HS-5 (cell line): ENCODE measurements around the gene KBTBD12.
A peak's percentile ranks its signal among the peaks of the same experiment; 100 is the strongest.

Experiments
- DNase-seq: peaks from one replicate; pipeline ENCODE4 v3.0.0-alpha.2; 2012; ENCODE audit warnings: low read depth

KBTBD12 gene

DNA sequence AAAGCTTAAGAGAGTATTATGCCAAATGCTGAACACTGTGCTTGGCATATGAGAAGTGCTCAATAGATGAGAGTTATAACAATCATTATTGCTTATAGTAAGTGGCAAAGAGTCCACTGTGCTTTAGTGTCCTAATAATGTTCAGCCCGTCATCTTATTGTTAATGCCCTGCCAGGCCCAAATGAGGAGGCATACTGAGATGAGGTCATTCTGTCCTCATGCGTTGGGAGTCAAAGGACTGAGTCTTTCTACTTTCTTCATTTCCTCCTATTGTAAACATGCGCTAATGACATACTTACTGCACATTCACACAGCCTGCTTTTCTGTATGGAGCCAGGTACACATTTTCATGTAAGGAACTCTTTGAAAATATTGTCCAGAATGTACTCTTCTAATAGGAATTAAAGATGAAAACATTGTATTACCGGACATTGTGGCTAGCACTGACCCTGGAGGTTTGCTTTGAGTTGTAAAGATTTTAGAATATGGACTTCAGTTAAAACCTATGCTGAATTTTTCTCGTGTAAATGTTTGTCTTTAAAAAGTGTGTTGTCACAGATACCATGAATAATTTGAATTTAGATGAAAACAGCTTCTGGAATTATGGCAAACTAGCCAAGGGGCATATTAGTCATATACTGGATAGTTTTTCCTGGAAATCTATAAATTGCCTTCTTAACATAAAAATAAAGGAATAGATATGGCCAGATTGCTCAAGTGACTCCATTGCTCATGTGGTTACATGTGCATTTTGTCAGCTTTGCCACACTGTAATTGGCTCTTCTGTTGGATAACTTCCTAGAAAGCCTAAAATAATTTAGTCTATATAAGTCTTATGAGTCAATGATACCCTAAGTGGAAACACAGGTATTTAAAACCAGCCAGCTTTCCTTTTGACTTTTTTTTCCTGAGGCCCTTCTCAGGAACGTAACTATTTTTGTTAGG lies 38.3 kb downstream of the KBTBD12 start:
- DNase-seq: peak; percentile 33

DNA sequence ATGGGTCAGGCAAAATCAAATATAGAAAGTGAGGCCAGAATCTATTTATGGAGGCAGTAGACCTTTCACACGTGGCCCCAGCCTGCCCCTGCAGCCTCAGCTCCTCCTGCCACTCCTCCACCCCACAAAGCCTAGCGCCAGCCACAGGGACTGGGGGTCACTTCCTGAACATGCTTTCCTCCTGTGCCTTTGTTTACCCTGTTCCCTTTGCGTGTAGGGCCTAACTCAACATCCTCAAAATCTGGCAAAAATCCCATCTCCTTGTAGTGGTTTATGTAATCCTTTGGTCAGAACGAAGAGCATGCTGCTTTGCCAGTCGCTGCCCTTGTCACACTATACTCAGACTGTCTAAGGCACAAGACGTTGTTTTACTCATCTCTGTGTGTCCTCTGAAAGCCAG lies 39.6 kb downstream of the KBTBD12 start:
- DNase-seq: no peak

DNA sequence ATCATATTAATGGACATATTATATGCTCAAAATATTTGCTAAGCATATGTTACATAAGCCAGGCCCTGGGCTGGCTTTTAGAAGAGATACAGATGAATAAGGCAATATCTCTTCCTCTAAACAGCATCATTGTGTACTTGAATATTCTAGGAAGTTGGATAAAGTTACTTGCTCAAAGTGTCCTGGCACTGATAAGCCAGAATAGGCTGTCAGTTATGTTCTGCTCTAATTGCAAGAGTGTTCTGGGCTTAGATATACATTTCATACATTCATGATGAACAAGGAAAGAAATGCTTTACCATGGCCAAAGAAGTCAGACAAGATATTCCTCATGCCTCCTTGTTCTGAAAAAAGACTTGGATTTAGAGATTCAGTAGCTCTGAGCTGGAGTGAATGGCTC lies 40.7 kb downstream of the KBTBD12 start:
- DNase-seq: no peak

DNA sequence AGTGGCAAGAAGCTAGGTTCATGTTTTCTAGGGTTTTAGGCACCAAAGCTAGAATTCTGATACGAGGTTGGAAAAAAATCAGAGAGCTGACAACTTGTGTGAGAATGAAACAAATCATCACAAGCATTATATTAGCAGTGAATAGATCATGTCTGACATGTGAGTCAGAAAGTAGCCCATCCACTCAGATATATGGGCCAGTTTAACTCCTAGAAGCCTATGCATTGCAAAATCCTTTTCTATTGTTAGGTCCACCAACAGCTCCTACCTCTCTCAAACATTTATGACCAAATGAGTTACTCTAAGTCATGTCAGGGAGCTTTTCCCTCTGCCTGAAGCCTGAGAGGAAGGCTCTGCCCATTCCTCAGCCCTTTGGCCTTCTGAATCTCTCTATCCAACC lies 44.0 kb downstream of the KBTBD12 start:
- DNase-seq: no peak

DNA sequence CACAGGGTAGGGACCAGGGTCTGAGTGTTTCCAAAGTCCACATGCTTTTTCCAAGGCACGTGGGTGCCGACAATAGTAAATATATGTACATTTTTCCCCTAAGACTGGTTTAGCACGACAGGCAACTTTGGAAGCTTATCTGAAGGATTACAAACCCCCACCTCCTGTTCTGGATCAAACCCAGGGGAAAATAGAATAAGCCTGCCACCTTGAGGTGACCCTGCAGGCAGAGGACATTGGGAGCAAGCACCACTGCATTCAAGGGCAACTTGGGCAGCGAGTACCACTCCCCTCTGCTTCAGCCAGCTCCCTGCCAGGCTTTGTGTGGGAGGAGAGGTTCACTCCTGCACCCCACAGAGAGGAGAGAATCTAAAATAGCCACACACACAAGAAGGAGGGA lies 44.8 kb downstream of the KBTBD12 start:
- no peak for DNase-seq

DNA sequence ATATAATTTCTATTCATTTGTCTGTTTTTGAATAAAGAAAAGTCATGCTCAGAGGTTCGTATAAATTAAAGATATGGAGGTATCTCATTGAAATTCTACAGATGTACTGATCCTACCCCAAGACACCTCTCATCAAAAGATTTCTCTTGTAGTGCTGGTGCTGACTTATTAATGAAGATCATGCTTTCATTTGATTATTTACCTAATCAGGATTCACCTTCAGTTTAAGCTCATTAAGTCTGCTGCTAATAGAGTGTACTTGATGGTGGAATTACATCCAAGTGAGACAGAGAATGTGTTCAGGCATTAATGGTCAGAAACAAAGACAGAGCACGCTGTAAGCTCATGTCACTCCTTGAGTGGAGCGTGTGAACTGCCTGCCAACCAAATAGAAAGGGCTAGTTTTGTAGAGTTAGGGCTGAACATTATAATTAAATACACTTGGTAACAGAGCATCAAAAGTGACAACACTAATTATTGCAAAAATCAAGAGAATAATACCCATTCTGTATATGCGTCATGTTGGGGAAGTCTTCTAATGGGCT lies 45.5 kb downstream of the KBTBD12 start:
- no peak for DNase-seq

DNA sequence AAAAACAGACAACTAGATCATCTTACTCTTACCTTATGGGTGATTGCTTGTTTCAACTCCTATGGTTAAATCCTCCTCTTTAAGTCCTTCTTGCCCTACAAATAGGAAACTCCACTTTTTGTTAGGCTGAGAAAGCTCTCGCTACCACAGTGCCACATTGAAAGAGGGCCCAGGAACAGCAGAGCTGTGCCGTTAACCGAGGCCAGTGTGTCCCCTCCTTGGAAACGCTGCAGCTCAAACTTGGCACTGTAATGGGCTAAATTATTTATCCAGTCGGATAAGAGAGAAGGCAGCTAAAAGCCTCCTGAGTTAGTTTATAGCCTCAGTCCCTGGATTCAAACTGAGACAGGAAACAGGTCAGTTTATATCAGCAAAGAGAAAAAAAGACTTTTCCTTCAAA lies 46.1 kb downstream of the KBTBD12 start:
- DNase-seq: no peak

DNA sequence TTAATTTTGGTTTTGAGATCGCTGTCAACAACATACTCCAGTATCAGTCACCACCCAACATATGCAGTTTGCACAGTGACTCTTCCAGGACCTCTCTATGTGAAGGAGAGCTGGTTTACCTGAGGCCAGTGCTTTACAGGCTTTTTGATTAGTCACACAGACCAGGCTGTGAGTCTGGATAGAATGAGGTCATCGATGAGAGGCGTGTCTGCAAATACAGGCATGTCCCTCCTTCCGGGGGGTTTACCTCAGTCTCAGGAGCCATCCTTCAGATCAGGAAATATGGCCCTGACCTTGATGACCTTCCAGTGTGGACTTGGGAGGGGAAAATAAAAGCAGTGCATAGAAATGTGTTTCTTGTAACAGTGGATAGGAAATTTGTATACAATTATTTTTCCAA lies 46.9 kb downstream of the KBTBD12 start:
- no peak for DNase-seq

DNA sequence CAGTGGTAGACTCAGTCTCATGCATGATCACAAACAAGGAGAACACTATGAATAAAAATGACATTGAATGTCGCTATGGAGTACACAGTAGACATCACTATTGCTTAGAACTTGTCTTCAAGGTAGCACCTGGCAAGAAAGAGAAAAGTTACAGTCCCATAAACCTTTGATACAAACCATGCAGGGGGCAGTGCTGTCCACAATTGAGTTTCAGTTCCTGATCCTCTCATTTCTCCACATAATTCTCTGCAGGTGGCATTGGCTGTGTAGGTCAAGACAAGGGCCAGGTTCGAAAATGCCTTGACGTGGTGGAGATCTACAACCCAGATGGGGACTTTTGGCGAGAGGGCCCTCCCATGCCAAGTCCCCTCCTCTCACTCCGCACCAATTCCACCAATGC lies 47.9 kb downstream of the KBTBD12 start:
- DNase-seq: no peak

DNA sequence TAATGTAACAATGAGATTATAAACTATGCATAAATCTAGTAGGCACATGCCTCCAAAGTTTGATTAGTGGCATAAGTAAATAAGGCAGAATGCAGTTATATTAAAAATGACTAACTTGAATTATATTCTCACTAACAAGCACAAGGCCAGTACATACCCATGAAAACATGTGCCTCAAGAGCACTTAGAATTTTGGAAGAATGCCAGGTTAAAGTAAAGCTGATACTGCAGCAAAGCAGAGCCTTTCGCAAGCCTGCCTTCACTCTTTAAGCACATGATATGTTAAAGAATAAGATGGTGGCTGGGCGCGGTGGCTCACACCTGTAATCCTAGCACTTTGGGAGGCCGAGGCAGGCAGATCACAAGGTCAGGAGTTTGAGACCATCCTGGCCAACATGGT lies 49.0 kb downstream of the KBTBD12 start:
- no peak for DNase-seq

DNA sequence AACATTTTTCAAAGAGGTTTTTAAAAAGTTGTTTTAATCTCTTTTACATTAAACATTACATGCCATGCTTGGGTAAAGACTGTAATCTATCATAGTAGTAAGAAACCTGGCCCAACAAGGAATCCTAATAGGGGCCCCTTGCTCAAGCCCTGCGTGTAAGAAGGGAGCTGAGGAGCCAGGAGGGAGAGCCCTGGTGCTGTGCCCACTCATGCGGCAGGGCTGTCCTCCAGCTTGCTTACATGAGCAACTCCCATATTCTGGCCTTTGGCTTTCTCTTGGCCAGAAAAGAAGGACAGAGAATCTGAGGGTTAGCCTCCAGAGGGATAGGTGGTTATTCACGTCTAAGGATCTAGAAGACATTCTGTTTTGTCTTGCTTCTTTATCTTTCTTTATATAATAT lies 49.8 kb downstream of the KBTBD12 start:
- DNase-seq: no peak

DNA sequence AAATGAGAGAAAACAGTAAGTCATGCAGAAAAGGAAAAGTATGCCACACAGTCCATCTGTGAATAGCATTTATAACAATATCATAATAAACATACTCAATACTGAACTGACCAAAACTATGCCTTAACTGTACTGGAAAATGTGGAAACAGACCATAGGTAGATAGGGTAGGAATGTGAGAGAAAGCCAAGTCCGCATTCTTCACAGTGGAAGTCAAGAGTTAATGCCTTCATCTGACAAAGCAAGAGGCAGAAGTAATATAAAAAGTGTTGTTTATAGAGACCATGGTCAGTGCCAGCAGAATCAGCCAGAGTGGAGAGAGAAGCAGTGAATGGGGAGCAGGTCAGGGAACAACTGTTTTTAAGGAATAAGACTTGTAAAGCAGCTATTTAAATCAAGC lies 52.3 kb downstream of the KBTBD12 start:
- DNase-seq: no peak

DNA sequence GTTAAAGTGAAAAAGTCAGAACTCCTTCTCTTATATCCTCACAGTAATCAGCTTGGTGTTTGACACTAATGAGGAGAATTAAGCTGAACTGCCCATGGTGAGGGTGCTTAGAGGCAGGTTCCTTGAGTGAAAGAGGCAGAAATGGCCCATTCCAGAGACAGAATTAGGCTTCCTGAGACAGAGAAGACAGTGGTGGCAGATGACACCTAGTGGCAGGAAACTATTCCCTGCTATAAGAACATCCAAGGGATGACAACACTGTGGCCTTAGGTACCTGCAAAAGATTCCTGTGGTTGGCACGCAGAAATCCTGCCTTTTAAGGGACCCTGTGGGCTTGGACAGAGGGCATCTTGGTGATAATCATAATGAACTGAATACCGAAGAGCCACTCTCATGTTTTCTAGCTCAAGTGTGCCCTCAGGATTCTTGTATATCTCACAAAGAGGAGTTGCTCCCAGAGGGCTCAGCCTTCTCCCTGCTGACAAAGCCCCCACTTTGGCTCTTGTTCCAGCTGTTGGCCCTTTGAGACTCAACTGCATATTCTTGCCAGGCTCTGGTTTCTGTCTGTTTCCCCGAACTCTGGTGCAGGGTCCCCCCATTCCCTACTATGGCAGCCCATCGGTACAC lies 56.0 kb downstream of the KBTBD12 start:
- no peak for DNase-seq

DNA sequence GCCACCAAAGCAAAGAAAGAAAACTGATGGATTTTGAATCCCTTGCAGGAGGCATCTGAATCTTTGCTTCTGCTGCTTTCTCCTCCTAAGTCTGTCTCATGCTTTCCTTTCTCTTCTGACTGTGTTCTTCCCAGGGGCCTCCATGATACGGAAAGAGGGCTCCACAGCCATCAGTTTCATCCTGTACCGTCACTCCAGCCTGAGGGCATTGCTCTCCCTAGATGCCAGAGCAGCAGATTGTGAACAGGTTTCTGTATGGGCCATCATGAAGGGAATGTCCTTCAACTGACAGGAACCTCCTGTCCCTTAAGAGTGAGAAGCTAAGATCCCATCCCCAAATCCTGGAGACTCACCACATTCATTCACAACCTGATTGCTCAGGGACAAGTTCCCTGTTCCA lies 59.2 kb downstream of the KBTBD12 start:
- no peak for DNase-seq

DNA sequence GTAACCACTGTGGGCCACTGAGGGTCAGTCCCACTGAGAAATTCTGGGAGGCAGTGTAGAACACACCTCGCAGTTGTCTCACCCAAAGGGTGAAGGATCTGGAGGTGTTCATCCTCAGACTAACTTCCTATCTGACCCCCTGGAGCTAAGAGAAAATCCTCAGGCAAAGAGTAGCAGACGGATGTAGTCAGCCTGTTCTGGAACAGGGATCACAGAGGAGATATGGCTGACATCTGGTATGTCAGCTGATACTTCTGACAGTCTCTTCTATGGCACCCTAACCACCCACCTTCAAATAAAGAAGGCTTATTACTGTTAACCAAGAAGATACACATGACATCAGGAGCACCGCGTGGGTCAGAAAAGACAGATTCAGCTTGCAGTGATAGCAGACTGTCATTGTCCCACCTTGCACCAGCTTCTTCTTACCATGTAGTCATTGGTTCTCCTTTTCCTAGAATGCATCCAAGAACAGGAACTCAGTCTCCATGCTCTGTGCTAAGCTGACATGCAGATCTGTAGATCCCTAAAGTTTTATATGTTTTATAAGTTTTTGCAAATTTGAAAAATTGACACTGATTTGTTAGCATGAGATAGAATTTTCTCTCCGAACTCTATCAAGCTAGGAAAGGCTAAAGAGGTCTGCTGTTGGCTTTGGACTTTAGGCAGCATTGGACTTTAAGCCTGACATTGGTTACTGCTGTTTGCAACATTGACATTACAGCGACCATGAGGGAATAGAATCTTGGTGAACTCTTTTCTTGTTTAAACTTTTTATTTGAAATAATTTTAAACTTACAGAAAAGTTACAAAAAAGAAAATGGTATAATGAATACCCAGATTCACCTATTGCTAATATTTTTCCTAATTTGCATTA lies 60.4 kb downstream of the KBTBD12 start:
- no peak for DNase-seq

DNA sequence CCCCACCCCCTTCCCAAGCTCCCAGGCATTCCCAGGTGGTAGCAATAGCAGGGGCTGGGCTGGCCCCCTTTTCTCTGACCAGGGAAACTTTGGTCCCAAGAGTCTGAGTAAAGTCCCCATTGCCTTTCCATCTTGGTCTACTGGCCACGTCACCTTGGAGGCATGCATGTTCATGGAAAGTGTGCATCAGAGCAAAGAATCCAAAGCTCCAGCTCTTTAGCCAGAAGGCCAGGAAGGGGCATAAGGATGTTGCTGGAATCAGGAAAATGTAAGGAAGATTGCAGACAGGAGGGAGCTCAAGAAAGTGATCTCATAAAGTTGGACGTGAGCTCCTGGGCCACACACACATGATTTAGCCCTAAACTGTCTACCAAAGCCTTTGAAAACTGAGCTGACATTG lies 63.6 kb downstream of the KBTBD12 start:
- DNase-seq: no peak

DNA sequence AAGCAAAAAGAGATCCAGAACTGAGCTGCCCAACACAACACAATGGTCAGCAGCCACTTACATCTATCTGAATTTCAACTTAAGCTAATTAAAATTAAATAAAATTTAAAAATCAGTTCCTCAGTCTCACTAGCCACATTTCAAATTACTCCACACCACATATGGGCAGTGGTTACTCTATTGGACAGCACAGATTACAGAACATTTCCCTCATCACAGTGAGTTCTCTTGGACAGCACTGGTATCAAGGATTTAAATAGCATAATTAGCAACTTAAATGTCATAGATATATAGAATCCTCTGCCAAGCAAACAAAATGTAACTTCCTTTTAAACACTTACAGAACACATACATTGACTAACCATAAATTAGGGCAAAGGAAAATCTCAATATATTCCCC lies 64.4 kb downstream of the KBTBD12 start:
- DNase-seq: no peak

DNA sequence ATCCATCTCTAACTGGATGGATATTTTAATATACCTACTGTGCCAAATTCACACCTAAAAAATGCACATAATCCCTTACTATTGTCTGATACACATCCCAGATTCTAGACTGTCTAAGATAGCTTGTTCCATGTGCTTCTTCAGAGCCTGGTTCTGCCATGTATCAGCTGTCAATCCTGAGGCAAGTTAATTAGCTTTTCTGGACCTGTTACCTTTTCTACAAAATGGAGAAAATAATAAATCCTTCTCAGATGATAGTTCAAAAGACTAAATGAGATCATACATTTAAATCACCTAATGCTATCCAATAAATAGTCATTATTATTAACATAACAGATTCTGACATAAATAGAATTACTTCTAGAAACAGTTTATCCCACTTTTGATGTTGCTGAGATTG lies 66.1 kb downstream of the KBTBD12 start:
- no peak for DNase-seq

DNA sequence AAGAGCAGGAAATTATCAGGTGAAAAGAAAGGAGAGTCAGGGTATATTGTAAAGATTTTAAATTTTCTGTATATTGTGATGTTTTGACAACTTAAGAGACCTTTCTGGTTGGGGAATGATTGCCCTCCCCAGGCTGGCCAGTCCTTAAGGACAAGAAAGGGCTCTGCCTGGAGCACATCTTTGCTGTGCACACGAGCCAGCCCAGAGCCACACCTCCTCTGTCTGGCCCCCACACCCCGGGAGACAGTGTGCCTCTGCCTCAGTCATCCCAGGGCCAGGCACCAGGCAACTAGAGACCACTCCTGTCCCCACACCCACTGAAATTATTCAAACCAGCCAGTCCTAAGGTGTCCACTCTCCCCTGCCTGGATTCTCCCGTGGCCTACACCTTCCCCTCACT lies 67.1 kb downstream of the KBTBD12 start:
- DNase-seq: no peak

DNA sequence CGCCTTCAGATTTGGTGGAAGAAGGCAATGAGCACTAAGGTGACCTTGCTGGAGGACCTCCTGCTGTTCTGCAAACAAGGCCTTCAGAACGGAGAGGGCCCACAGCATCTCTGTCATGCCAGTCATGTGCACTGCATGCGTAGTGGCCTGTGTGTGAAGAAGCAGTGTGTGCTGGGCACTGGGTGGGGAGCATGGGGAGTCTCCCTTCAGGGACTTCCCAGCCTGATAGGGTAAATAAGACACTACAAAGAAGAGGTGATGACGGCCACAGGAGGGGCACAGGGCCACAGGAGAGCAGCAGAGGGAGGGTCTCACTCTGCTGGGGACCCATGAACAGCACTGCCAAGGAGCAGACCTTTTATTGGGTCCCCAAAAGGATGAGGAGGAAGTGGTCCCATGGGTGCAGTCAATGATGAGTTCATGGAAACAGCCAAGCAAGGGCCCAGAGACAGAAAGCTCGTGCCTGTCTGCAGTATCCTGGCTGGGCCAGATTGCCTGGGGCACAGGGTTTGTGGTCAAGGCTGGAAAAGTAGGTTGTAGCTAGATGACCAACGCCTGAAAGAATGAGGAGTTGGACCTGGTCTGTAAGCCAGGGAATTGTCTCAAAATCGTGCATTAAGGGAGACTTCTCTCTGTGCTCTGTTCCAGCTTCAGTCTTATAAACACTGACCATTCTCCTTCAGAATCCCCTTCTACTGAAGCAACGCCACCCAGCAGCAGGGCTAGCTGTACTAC lies 69.4 kb downstream of the KBTBD12 start:
- no peak for DNase-seq

DNA sequence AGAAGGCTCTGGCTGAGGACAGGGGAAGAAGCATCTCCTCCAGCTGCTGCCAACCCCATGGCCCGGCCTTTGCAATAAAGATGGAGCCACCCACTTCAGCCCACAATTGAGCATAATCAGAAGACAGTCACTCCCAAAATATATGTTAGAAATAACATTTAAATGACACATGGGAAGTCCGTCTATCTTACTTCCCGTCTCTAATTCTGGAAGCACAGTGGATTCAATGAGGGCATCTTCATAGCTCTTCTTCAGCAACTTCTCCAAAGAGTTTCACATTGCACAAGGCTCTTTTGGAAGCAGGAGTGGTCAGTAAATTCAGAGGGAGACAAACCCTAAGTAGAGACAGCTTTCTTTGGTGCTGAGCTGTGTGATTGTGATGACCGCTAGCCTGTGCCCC lies 70.2 kb downstream of the KBTBD12 start:
- DNase-seq: no peak
